K562 (cell line): ENCODE data around the gene WDR62. TPM values are rescaled to one million over a fixed set of nuclear protein-coding genes. Genes with fewer than 3 reads are reported as not detected.

Experiments
- GATA2 ChIP-seq: sonication (generic); formaldehyde crosslinking; IDR thresholded peaks from 2 replicates; pipeline ENCODE4 v1.4.0; 2020; ENCODE audit warnings: mild to moderate bottlenecking, missing genetic modification reagents
- HNRNPUL1 ChIP-seq: fragments of 200-400 bp; formaldehyde crosslinking; IDR thresholded peaks from 2 replicates; pipeline ENCODE4 v1.6.1; 2017; ENCODE audit warnings: low read length
- KLF16 ChIP-seq: IDR thresholded peaks from 2 replicates; pipeline ENCODE4 v1.6.1; 2016; ENCODE audit warnings: antibody characterized with exemption
- MAFF ChIP-seq: IDR thresholded peaks from 2 replicates; pipeline ENCODE4 v1.6.1; 2012; ENCODE audit warnings: low read length, improper control_type of control experiment
- MAZ ChIP-seq, 2 experiments: fragments of 450-650 bp in 1 of 2; sonication (generic) in 1 of 2; formaldehyde crosslinking; IDR thresholded peaks in 1 of 2; conservative IDR thresholded peaks in 1 of 2; 2 replicates each; pipeline versions ENCODE4 v1.4.0 to v1.5.0; 2020; ENCODE audit warnings: mild to moderate bottlenecking in 1 of 2, missing genetic modification reagents in 1 of 2
- MEIS2 ChIP-seq: fragments of 450-650 bp; IDR thresholded peaks from 2 replicates; pipeline ENCODE4 v1.6.1; 2014; ENCODE audit warnings: mild to moderate bottlenecking; ENCODE audit not compliant: partially characterized antibody
- MTA3 ChIP-seq: fragments of 450-650 bp; formaldehyde crosslinking; IDR thresholded peaks from 2 replicates; pipeline ENCODE4 v1.6.1; 2017; ENCODE audit warnings: mild to moderate bottlenecking, borderline replicate concordance
- POLR2AphosphoS2 ChIP-seq: IDR thresholded peaks from 2 replicates; pipeline ENCODE4 v1.6.1; 2012; ENCODE audit warnings: low read length, improper control_type of control experiment
- RBM34 ChIP-seq: fragments of 200-400 bp; formaldehyde crosslinking; IDR thresholded peaks from 2 replicates; pipeline ENCODE4 v1.6.1; 2018; ENCODE audit warnings: low read length, borderline replicate concordance; ENCODE audit not compliant: insufficient read depth
- SIX5 ChIP-seq, 2 experiments: IDR thresholded peaks; 2 replicates each; pipeline ENCODE4 v1.6.1; 2011; ENCODE audit warnings: low read length in 2 of 2, borderline replicate concordance in 1 of 2, low read depth in 1 of 2, mild to moderate bottlenecking in 1 of 2, moderate library complexity in 1 of 2; ENCODE audit not compliant: insufficient read depth in 1 of 2
- ZBED1 ChIP-seq: IDR thresholded peaks from 2 replicates; pipeline ENCODE4 v1.6.1; 2014
- ZNF316 ChIP-seq: fragments of 450-650 bp; IDR thresholded peaks from 2 replicates; pipeline ENCODE4 v1.6.1; 2016
- polyA plus RNA-seq, 8 experiments: library from polyadenylated mRNA; depleted of rRNA in 4 of 8; stranded (reverse) in 5 of 8; unstranded in 3 of 8; fragments of >200 nt; fragmentation: Nextera tagmentation in 2 of 8; fragmentation: Illumina TruSeq in 1 of 8; extraction: Ambion mirVana in 2 of 8; extraction: Trizol in 1 of 8; gene quantifications; 2 replicates each; pipeline versions ENCODE4 v1.2.1 to v1.2.3, GENCODE V29; 2011 to 2014; ENCODE audit warnings: inconsistent platforms in 1 of 8, missing spikeins in 1 of 8
- total RNA-seq, 7 experiments: library from RNA; depleted of rRNA in 6 of 7; stranded (reverse); fragments of >200 nt in 6 of 7; fragmentation: Illumina TruSeq in 2 of 7; extraction: Trizol in 2 of 7; gene quantifications; 2 replicates each; pipeline versions ENCODE4 v1.2.1 to v1.2.3, GENCODE V29; 2011 to 2021; ENCODE audit warnings: low replicate concordance in 1 of 7
- TF ChIP-seq, protein P1 (sequence below): fragments of 250-450 bp; sonication (Bioruptor Pico); IDR thresholded peaks from 2 replicates; pipeline ENCODE4 v1.8.0; 2021; ENCODE audit warnings: borderline replicate concordance, mild to moderate bottlenecking, moderate library complexity; ENCODE audit not compliant: poor library complexity, severe bottlenecking
- TF ChIP-seq, protein P2 (sequence below): fragments of 450-650 bp; formaldehyde crosslinking; IDR thresholded peaks from 2 replicates; pipeline ENCODE4 v1.4.0; 2020; ENCODE audit warnings: mild to moderate bottlenecking, moderate library complexity
- TF ChIP-seq, protein P3 (sequence below): sonication (generic); formaldehyde crosslinking; IDR thresholded peaks from 2 replicates; pipeline ENCODE4 v1.8.0; 2022; ENCODE audit warnings: mild to moderate bottlenecking, missing genetic modification reagents
- TF ChIP-seq, protein P4 (sequence below): sonication (generic); formaldehyde crosslinking; IDR thresholded peaks from 2 replicates; pipeline ENCODE4 v1.8.0; 2023; ENCODE audit warnings: missing genetic modification reagents, mild to moderate bottlenecking, borderline replicate concordance

WDR62 gene
- total and polyA plus RNA-seq, 9 of the 15 experiments (the other 6 are each of a cell fraction or from before 2014, with no cell fraction given) = 0.35 to 32.8 (median 14.4) TPM

DNA sequence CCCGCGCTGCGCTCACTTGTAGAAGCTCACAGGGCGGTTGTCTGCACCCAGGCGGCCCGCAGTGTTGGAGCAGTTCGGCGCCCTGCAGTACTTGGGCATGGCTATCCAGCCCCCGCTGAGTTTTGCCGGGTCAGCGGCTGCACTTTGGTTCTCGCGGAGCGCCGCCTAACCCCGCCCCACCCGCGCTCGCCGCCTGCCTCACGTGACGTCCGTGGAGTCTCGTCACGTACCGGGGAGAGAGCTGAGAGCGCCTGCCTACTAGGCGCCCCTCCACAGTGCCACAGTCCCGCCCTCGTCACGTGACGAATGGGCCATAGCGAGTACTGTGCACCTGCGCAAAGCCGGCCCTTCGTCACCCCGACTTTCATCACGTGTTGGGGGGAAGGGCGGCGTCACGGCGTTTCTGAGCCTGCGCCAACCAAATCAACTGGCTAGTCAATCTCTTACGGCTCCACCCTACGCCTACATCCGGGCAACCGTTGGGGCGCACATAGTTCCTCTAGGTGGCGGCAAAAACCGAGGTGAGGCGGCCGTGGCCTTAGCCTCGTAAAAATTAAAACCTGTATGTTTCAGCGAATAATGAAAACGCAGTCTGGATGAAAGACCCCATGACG, 471 bp upstream of the WDR62 start, which contains the start of gene THAP8 (continued):
- no peak for TF ChIP-seq SIX5 (IDR thresholded peaks at IDR 0.05; ENCODE audit: borderline replicate concordance in 1 of 2, insufficient read depth in 1 of 2, low read depth in 1 of 2, low read length in 2 of 2)
- TF ChIP-seq, protein P1, sequence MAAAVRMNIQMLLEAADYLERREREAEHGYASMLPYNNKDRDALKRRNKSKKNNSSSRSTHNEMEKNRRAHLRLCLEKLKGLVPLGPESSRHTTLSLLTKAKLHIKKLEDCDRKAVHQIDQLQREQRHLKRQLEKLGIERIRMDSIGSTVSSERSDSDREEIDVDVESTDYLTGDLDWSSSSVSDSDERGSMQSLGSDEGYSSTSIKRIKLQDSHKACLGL (CRISPR knock-in tag) = no peak
- no peak for TF ChIP-seq MAFF
- TF ChIP-seq, protein P2, sequence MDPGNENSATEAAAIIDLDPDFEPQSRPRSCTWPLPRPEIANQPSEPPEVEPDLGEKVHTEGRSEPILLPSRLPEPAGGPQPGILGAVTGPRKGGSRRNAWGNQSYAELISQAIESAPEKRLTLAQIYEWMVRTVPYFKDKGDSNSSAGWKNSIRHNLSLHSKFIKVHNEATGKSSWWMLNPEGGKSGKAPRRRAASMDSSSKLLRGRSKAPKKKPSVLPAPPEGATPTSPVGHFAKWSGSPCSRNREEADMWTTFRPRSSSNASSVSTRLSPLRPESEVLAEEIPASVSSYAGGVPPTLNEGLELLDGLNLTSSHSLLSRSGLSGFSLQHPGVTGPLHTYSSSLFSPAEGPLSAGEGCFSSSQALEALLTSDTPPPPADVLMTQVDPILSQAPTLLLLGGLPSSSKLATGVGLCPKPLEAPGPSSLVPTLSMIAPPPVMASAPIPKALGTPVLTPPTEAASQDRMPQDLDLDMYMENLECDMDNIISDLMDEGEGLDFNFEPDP (CRISPR knock-in tag) = no peak
- no peak; the same call in 1 of the 2 replicates for TF ChIP-seq ZBED1
- TF ChIP-seq MEIS2 = peak; percentile 86
- TF ChIP-seq, protein P3, sequence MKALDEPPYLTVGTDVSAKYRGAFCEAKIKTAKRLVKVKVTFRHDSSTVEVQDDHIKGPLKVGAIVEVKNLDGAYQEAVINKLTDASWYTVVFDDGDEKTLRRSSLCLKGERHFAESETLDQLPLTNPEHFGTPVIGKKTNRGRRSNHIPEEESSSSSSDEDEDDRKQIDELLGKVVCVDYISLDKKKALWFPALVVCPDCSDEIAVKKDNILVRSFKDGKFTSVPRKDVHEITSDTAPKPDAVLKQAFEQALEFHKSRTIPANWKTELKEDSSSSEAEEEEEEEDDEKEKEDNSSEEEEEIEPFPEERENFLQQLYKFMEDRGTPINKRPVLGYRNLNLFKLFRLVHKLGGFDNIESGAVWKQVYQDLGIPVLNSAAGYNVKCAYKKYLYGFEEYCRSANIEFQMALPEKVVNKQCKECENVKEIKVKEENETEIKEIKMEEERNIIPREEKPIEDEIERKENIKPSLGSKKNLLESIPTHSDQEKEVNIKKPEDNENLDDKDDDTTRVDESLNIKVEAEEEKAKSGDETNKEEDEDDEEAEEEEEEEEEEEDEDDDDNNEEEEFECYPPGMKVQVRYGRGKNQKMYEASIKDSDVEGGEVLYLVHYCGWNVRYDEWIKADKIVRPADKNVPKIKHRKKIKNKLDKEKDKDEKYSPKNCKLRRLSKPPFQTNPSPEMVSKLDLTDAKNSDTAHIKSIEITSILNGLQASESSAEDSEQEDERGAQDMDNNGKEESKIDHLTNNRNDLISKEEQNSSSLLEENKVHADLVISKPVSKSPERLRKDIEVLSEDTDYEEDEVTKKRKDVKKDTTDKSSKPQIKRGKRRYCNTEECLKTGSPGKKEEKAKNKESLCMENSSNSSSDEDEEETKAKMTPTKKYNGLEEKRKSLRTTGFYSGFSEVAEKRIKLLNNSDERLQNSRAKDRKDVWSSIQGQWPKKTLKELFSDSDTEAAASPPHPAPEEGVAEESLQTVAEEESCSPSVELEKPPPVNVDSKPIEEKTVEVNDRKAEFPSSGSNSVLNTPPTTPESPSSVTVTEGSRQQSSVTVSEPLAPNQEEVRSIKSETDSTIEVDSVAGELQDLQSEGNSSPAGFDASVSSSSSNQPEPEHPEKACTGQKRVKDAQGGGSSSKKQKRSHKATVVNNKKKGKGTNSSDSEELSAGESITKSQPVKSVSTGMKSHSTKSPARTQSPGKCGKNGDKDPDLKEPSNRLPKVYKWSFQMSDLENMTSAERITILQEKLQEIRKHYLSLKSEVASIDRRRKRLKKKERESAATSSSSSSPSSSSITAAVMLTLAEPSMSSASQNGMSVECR (CRISPR knock-in tag) = peak; percentile 73
- no peak for TF ChIP-seq GATA2 (CRISPR knock-in tag)
- no peak for TF ChIP-seq HNRNPUL1
- TF ChIP-seq KLF16 = no peak
- TF ChIP-seq ZNF316 = peak; percentile 63
- TF ChIP-seq MTA3 = peak; percentile 94
- peak; percentile 87 to 90 for TF ChIP-seq MAZ (CRISPR knock-in tag; conservative IDR thresholded peaks at IDR 0.05 in 1 of 2, IDR thresholded peaks at IDR 0.05 in 1 of 2)
- TF ChIP-seq, protein P4, sequence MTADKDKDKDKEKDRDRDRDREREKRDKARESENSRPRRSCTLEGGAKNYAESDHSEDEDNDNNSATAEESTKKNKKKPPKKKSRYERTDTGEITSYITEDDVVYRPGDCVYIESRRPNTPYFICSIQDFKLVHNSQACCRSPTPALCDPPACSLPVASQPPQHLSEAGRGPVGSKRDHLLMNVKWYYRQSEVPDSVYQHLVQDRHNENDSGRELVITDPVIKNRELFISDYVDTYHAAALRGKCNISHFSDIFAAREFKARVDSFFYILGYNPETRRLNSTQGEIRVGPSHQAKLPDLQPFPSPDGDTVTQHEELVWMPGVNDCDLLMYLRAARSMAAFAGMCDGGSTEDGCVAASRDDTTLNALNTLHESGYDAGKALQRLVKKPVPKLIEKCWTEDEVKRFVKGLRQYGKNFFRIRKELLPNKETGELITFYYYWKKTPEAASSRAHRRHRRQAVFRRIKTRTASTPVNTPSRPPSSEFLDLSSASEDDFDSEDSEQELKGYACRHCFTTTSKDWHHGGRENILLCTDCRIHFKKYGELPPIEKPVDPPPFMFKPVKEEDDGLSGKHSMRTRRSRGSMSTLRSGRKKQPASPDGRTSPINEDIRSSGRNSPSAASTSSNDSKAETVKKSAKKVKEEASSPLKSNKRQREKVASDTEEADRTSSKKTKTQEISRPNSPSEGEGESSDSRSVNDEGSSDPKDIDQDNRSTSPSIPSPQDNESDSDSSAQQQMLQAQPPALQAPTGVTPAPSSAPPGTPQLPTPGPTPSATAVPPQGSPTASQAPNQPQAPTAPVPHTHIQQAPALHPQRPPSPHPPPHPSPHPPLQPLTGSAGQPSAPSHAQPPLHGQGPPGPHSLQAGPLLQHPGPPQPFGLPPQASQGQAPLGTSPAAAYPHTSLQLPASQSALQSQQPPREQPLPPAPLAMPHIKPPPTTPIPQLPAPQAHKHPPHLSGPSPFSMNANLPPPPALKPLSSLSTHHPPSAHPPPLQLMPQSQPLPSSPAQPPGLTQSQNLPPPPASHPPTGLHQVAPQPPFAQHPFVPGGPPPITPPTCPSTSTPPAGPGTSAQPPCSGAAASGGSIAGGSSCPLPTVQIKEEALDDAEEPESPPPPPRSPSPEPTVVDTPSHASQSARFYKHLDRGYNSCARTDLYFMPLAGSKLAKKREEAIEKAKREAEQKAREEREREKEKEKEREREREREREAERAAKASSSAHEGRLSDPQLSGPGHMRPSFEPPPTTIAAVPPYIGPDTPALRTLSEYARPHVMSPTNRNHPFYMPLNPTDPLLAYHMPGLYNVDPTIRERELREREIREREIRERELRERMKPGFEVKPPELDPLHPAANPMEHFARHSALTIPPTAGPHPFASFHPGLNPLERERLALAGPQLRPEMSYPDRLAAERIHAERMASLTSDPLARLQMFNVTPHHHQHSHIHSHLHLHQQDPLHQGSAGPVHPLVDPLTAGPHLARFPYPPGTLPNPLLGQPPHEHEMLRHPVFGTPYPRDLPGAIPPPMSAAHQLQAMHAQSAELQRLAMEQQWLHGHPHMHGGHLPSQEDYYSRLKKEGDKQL (CRISPR knock-in tag) = no peak
- TF ChIP-seq RBM34 = no peak
- TF ChIP-seq POLR2AphosphoS2 = peak; percentile 84; the same call in 1 of the 2 replicates
